Measurements from ENCODE around the gene UNC45A.
"Not testable (repeated sequence)": the region's sequence is repeated elsewhere in the genome, so short reads cannot be mapped to it uniquely, and the experiment has no call there.

UNC45A gene

GRCh38 chr15:90918034-90918788 lies 16.9 kb upstream of the UNC45A start:
- FAIRE-seq, result no peak

- no peak for FAIRE-seq
These were observed 16.2 kb upstream of the UNC45A start for GRCh38 chr15:90918835-90919234.

GRCh38 chr15:90921887-90922286 lies 13.2 kb upstream of the UNC45A start:
- no peak for FAIRE-seq

- FAIRE-seq, result not testable (repeated sequence)
These were observed 12.3 kb upstream of the UNC45A start for GRCh38 chr15:90922712-90923322.

- no peak for FAIRE-seq
These were observed 10.7 kb upstream of the UNC45A start for GRCh38 chr15:90924375-90924774.

GRCh38 chr15:90926766-90927165 lies 8.3 kb upstream of the UNC45A start:
- FAIRE-seq, result not testable (repeated sequence)

- not testable (repeated sequence) for FAIRE-seq
These were observed 7.0 kb upstream of the UNC45A start for GRCh38 chr15:90928106-90928505.

- no peak for FAIRE-seq
These were observed 5.7 kb upstream of the UNC45A start for GRCh38 chr15:90929246-90930019.

- FAIRE-seq, result no peak
These were observed 4.1 kb upstream of the UNC45A start for GRCh38 chr15:90930861-90931574.

- FAIRE-seq, result no peak
These were observed 3.6 kb upstream of the UNC45A start for GRCh38 chr15:90931575-90931827.

- no peak for FAIRE-seq
These were observed 3.0 kb upstream of the UNC45A start, which contains the start of gene HDDC3 for GRCh38 chr15:90931828-90932659. TSS of gene HDDC3 (minus strand) at chr15:90932549. CDS start at chr15:90932540, 9 bp downstream.

- no peak for FAIRE-seq
These were observed 2.5 kb upstream of the UNC45A start for GRCh38 chr15:90932660-90932991.

GRCh38 chr15:90933301-90933700 lies 1.8 kb upstream of the UNC45A start:
- FAIRE-seq, result no peak

GRCh38 chr15:90934256-90934948 lies 683 bp upstream of the UNC45A start:
- no peak for FAIRE-seq

GRCh38 chr15:90936823-90937222 lies 1.7 kb downstream of the UNC45A start:
- no peak for FAIRE-seq

- FAIRE-seq, result no peak
These were observed 3.2 kb downstream of the UNC45A start for GRCh38 chr15:90938261-90938660.

- no peak for FAIRE-seq
These were observed 4.7 kb downstream of the UNC45A start for GRCh38 chr15:90939756-90940155.

GRCh38 chr15:90941038-90941437 lies 6.0 kb downstream of the UNC45A start:
- no peak for FAIRE-seq

- FAIRE-seq, result no peak
These were observed 7.5 kb downstream of the UNC45A start for GRCh38 chr15:90942354-90943120.

- FAIRE-seq, result no peak
These were observed 10.0 kb downstream of the UNC45A start for GRCh38 chr15:90945091-90945490.

GRCh38 chr15:90946538-90946937 lies 11.5 kb downstream of the UNC45A start:
- no peak for FAIRE-seq

All from endometrium (tissue), 2 donors.